Ovary (tissue), 9 donors: ENCODE measurements around the gene MEGF6. TPM values are rescaled to one million over a fixed set of nuclear protein-coding genes. Genes with fewer than 3 reads are reported as not detected.

Experiments used
- DNase-seq, 5 donors: peaks; one replicate each; pipeline ENCODE4 v3.0.0-alpha.2; 2019 to 2020
- H3K27ac ChIP-seq, 2 donors: fragments of 200-600 bp; one replicate each; pipeline versions ENCODE4 v1.5.1 to v1.8.0; 2019 to 2022
- H3K27me3 ChIP-seq: fragments of 200-600 bp; one replicate; pipeline ENCODE4 v1.8.0; 2022
- H3K36me3 ChIP-seq: fragments of 200-600 bp; sonication (generic); one replicate; pipeline ENCODE4 v1.5.1; 2019
- H3K4me1 ChIP-seq: one replicate; pipeline ENCODE4 v1.8.1; 2013; ENCODE audit warnings: mild to moderate bottlenecking, moderate library complexity; ENCODE audit not compliant: insufficient read depth
- H3K4me3 ChIP-seq: fragments of 200-600 bp; sonication (generic); one replicate; pipeline ENCODE4 v1.5.1; 2017
- H3K9me3 ChIP-seq, 2 donors: fragments of 200-600 bp in 1 of 2; sonication (generic) in 1 of 2; one replicate each; pipeline versions ENCODE4 v1.5.1 to v1.8.1; 2013 to 2019; ENCODE audit warnings: mild to moderate bottlenecking in 1 of 2, moderate library complexity in 1 of 2
- EP300 ChIP-seq: sonication (generic); formaldehyde crosslinking; IDR thresholded peaks from one replicate; pipeline ENCODE4 v1.6.1; 2017; ENCODE audit warnings: antibody characterized with exemption
- POLR2A ChIP-seq: fragments of 450-650 bp; IDR thresholded peaks from one replicate; pipeline ENCODE4 v1.6.1; 2017; ENCODE audit warnings: antibody characterized with exemption, mild to moderate bottlenecking, moderate library complexity
- WGBS, 3 donors: extraction: QIAGEN DNeasy Blood & Tissue Kit in 1 of 3; methylation state at CpG; one replicate each; pipeline versions ENCODE4 v1.1.5 to v1.1.7; 2013 to 2017; 5-methylcytosine and 5-hydroxymethylcytosine counted together
- intact Hi-C, 4 donors: fragments of 100-400 bp; cut with DNase I; formaldehyde crosslinking; loops; one replicate each; pipeline versions ENCODE4 v1.11.0 to v1.15.1; 2022 to 2023
- polyA plus RNA-seq, 2 donors: library from polyadenylated mRNA; stranded (reverse); fragments of 200-250 nt in 1 of 2; fragments of 350-450 nt in 1 of 2; fragmentation: Illumina TruSeq in 1 of 2; extraction: RNeasy Lipid Tissue Mini Kit (QIAGEN cat#74804) in 1 of 2; gene quantifications; one replicate each; pipeline ENCODE4 v1.2.3, GENCODE V29; 2013 to 2014
- total RNA-seq, 7 donors: library from RNA; depleted of rRNA in 2 of 7; stranded (reverse); fragments of >200 nt in 2 of 7; fragmentation: NEBNext Ultra II Directional in 3 of 7; extraction: Animal tissue kit (Norgen Biotek cat#: 25700) in 3 of 7; gene quantifications; one replicate each; pipeline versions ENCODE4 v1.1.0 to v1.2.4, GENCODE V29; 2016 to 2023
- TF ChIP-seq, protein P1 (sequence below), 3 donors: fragments of 450-650 bp in 2 of 3; fragments of 200-600 bp in 1 of 3; IDR thresholded peaks; one replicate each; pipeline versions ENCODE4 v1.5.1 to v1.8.0; 2016 to 2022; ENCODE audit warnings: antibody characterized with exemption in 3 of 3, mild to moderate bottlenecking in 1 of 3
- donor health status: DM: no; HTN: no; CAD: no; lungs with moderate emphysema.
- donor health status: DM: no; HTN: no; CAD: no.
- donor health status: Bipolar disorder and iron deficiency.
- donor health status: DM: yes; HTN: yes; CAD: no.
- donor health status: DM: no; HTN: no; CAD: no.
- donor health status: DM: yes; HTN: yes; CAD: no.

Gene MEGF6
- total and polyA plus RNA-seq, 9 donors, result 0.10 to 117 (median 12.5) TPM

DNA sequence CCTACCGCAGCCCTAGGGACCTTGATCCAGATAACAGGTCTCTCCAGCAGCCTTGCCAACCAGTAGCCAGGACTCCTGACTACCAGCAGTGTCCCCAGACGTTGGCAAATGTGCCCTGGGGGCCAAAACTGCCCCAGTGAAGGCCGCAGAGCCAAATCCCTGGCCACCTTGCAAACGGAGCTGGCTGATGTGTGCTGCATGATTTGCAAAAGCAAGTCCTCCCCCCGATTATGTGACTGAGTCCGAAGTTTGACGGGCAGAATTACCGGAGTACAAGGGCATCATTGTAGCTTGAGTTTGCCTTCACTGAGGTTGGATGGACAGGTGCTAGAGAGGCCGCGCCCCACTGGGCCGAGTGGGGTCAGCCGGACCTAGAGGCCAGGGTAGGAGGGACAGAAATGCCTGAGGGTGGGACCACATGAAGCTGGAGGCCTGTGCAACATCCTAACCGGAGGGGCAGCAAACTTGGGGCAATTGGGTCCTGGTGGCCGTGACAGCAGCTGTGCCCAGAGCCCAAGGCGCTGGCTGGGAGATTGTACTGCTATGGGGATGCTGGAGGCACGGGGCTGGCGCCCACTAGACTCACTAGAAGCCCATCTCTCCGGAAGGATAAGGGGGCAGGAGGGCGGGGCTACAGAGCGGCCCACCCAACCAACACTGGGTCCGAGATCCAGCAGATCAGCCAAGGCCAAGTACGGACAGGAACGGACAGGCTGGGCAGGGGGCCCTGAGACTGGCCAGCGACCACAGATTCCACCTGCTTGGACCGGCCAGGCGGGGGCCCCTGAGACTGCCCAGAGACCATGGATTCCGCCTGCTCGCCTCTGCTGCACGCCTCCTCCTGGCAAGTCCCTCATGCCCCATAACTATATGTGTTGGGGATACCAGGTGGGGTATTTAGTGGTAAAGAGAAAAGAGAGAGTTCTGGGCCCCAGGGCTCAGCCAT is 154.1 kb downstream of the MEGF6 start:
- Histone ChIP-seq H3K4me1 (peaks cover 11% of the 10 kb centered on the region), H3K36me3 (no peaks in the 10 kb centered on the region), H3K4me3 (no peak overlapping the region), H3K27ac (no peak overlapping the region), H3K9me3 (no peaks in the 10 kb centered on the region), H3K27me3 (no peaks in the 10 kb centered on the region)
- TF ChIP-seq, protein P1, sequence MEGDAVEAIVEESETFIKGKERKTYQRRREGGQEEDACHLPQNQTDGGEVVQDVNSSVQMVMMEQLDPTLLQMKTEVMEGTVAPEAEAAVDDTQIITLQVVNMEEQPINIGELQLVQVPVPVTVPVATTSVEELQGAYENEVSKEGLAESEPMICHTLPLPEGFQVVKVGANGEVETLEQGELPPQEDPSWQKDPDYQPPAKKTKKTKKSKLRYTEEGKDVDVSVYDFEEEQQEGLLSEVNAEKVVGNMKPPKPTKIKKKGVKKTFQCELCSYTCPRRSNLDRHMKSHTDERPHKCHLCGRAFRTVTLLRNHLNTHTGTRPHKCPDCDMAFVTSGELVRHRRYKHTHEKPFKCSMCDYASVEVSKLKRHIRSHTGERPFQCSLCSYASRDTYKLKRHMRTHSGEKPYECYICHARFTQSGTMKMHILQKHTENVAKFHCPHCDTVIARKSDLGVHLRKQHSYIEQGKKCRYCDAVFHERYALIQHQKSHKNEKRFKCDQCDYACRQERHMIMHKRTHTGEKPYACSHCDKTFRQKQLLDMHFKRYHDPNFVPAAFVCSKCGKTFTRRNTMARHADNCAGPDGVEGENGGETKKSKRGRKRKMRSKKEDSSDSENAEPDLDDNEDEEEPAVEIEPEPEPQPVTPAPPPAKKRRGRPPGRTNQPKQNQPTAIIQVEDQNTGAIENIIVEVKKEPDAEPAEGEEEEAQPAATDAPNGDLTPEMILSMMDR (IDR thresholded peaks at IDR 0.05), result no peak
- TF ChIP-seq EP300 (no peak), POLR2A (no peak)
- intact Hi-C loops, result loop anchor here in 1 of 4 donors (10.0 kb wide), 1 partner anchor 268 kb away; no protein-coding TSS in a partner anchor
- peak in 1 of 5 donors; percentile 14 for DNase-seq
- WGBS, 3 donors, result 89 to 91% (median 90%) methylated on average over 29 of the region's 29 CpGs

GRCh38 chr1:3456449-3456963 is 154.8 kb downstream of the MEGF6 start:
- no peak for TF ChIP-seq EP300
- TF ChIP-seq, protein P1 (IDR thresholded peaks at IDR 0.05), result no peak
- no peak for TF ChIP-seq POLR2A
- WGBS, 3 donors, result 86 to 89% (median 88%) methylated on average over 12 of the region's 12 CpGs
- no peaks in the 10 kb centered on the region for H3K36me3 ChIP-seq
- intact Hi-C loops, result loop anchor here in 1 of 4 donors (10.0 kb wide), 1 partner anchor 268 kb away; no protein-coding TSS in a partner anchor
- no peak overlapping the region for H3K27ac ChIP-seq
- H3K4me3 ChIP-seq, result no peak overlapping the region
- no peaks in the 10 kb centered on the region for H3K27me3 ChIP-seq
- no peaks in the 10 kb centered on the region for H3K9me3 ChIP-seq
- no peak for DNase-seq
- peaks cover 11% of the 10 kb centered on the region for H3K4me1 ChIP-seq

- Histone ChIP-seq H3K27me3 (no peaks in the 10 kb centered on the region), H3K27ac (no peak overlapping the region), H3K36me3 (no peaks in the 10 kb centered on the region), H3K9me3 (no peaks in the 10 kb centered on the region), H3K4me1 (peaks cover 11% of the 10 kb centered on the region), H3K4me3 (no peak overlapping the region)
- intact Hi-C loops, result loop anchor here in 1 of 4 donors (2.0 to 10.0 kb wide), 2 partner anchors 163 to 269 kb away; no protein-coding TSS in a partner anchor
- 90 to 91% (median 90%) methylated on average over 18 of the region's 18 CpGs for WGBS, 3 donors
- DNase-seq, result peak in 1 of 5 donors; percentile 19
- TF ChIP-seq EP300 (no peak), POLR2A (no peak)
- TF ChIP-seq, protein P1 (IDR thresholded peaks at IDR 0.05), result no peak
Observed at GRCh38 chr1:3455670-3456448, 155.4 kb downstream of the MEGF6 start.
